PC-3 (cell line): ENCODE results near the gene CRTAC1. TPM values are rescaled to one million over a fixed set of nuclear protein-coding genes. Genes with fewer than 3 reads are reported as not detected.

Experiments
- ATAC-seq: fragments of 200-7000 bp; cut with Tn5 transposase; 2 replicates; pipeline ENCODE4 v1.9.1; 2020; ENCODE audit warnings: mild to moderate bottlenecking, moderate library complexity
- BruUV-seq: library from RNA; stranded (reverse); fragments of 400-500 nt; replicated peaks from 2 replicates; lab custom pipeline; 2021; lab: Mats Ljungman, UMichigan
- CTCF ChIA-PET: fragments of 300-600 bp; sonication (Branson Sonifier 250); formaldehyde crosslinking; loops from one replicate; lab custom pipeline; 2022; ENCODE audit warnings: antibody characterized with exemption; lab: Charles Lee
- POLR2A ChIA-PET: fragments of 300-600 bp; sonication (Branson Sonifier 250); formaldehyde crosslinking; loops from one replicate; lab custom pipeline; 2022; ENCODE audit warnings: antibody characterized with exemption; ENCODE audit not compliant: unreplicated experiment; lab: Charles Lee
- DNase-seq: peaks from one replicate; pipeline ENCODE4 v3.0.0-alpha.2; 2015
- H2AFZ ChIP-seq: fragments of 300-600 bp; sonication (generic); 2 replicates; pipeline ENCODE4 v1.6.0; 2016; ENCODE audit warnings: antibody characterized with exemption, low read length
- H3F3A ChIP-seq: fragments of 300-600 bp; sonication (generic); one replicate; pipeline ENCODE4 v1.6.0; 2017; ENCODE audit warnings: antibody characterized with exemption, low read length, control low read depth, mild to moderate bottlenecking; ENCODE audit not compliant: unreplicated experiment
- H3K27ac ChIP-seq: fragments of 300-600 bp; sonication (generic); 2 replicates; pipeline ENCODE4 v1.5.1; 2016; ENCODE audit warnings: mild to moderate bottlenecking, low read length
- H3K27me3 ChIP-seq: fragments of 300-600 bp; sonication (generic); 2 replicates; pipeline ENCODE4 v1.6.1; 2016; ENCODE audit warnings: low read length, mixed read lengths
- H3K36me3 ChIP-seq: fragments of 300-600 bp; sonication (generic); 2 replicates; pipeline ENCODE4 v1.6.1; 2016; ENCODE audit warnings: low read depth, mixed run types, low read length, mixed read lengths
- H3K4me1 ChIP-seq: fragments of 300-600 bp; sonication (generic); 2 replicates; pipeline ENCODE4 v1.5.1; 2016; ENCODE audit warnings: low read length; ENCODE audit not compliant: insufficient read depth
- H3K4me2 ChIP-seq: fragments of 300-600 bp; sonication (generic); 2 replicates; pipeline ENCODE4 v1.6.0; 2016; ENCODE audit warnings: low read length
- H3K4me3 ChIP-seq: fragments of 300-600 bp; sonication (generic); 2 replicates; pipeline ENCODE4 v1.5.1; 2016; ENCODE audit warnings: mild to moderate bottlenecking, low read length, mixed read lengths
- H3K79me2 ChIP-seq: fragments of 300-600 bp; sonication (generic); 2 replicates; pipeline ENCODE4 v1.6.1; 2017; ENCODE audit warnings: low read length, mixed read lengths
- H3K9ac ChIP-seq: fragments of 300-600 bp; sonication (generic); 2 replicates; pipeline ENCODE4 v1.6.0; 2016; ENCODE audit warnings: mild to moderate bottlenecking, low read length
- H3K9me2 ChIP-seq: fragments of 300-600 bp; sonication (generic); replicated peaks from 2 replicates; pipeline ENCODE4 v1.6.1; 2016; ENCODE audit warnings: mixed run types, low read length, mixed read lengths
- H3K9me3 ChIP-seq: fragments of 300-600 bp; sonication (generic); 2 replicates; pipeline ENCODE4 v1.6.1; 2016; ENCODE audit warnings: low read length, mixed read lengths
- H4K20me1 ChIP-seq: fragments of 300-600 bp; sonication (generic); 2 replicates; pipeline ENCODE4 v1.6.1; 2016; ENCODE audit warnings: low read length, mixed read lengths
- EZH2 ChIP-seq: fragments of 300-600 bp; sonication (generic); IDR thresholded peaks from one replicate; pipeline ENCODE4 v1.6.1; 2017; ENCODE audit warnings: antibody characterized with exemption, mild to moderate bottlenecking, low read length; ENCODE audit not compliant: unreplicated experiment
- EZH2phosphoT487 ChIP-seq: fragments of 300-600 bp; sonication (generic); IDR thresholded peaks from 2 replicates; pipeline ENCODE4 v1.6.1; 2018; ENCODE audit warnings: mild to moderate bottlenecking, antibody characterized with exemption, low read length, borderline replicate concordance
- intact Hi-C: fragments of 100-400 bp; cut with micrococcal nuclease; formaldehyde crosslinking; loops from 2 replicates; pipeline ENCODE4 v1.9.0; 2023
- total RNA-seq: library from RNA; depleted of rRNA; stranded (reverse); fragments of >200 nt; gene quantifications from 2 replicates; pipeline ENCODE4 v1.2.3, GENCODE V29; 2014
- TF ChIP-seq, protein P1 (sequence below): fragments of 300-600 bp; sonication (generic); conservative IDR thresholded peaks from 2 replicates; pipeline ENCODE4 v1.5.1; 2017; ENCODE audit warnings: antibody characterized with exemption, low read depth, mild to moderate bottlenecking, low read length

Gene CRTAC1
- total RNA-seq, 1 experiment from 2014 or later, result not detected

DNA sequence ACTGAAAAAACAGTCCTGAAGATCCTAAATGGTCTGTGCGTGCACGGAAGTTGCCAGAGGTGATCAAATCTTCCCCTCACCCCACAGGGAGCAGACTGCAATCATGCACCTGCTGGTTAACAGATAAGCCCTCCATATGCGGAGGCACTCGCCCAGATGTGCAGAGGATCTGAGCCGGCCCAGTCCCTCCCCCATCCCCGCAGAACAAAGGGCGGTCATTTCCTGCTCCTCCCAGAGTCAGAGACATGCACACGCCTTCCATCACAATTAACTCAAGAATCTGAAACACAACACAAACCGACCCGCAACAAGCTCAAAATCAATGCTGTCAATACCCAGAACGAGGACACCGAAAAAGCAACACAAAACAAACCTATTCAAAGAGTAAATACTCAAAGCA is 24.2 kb downstream of the CRTAC1 start:
- TF ChIP-seq, protein P1, sequence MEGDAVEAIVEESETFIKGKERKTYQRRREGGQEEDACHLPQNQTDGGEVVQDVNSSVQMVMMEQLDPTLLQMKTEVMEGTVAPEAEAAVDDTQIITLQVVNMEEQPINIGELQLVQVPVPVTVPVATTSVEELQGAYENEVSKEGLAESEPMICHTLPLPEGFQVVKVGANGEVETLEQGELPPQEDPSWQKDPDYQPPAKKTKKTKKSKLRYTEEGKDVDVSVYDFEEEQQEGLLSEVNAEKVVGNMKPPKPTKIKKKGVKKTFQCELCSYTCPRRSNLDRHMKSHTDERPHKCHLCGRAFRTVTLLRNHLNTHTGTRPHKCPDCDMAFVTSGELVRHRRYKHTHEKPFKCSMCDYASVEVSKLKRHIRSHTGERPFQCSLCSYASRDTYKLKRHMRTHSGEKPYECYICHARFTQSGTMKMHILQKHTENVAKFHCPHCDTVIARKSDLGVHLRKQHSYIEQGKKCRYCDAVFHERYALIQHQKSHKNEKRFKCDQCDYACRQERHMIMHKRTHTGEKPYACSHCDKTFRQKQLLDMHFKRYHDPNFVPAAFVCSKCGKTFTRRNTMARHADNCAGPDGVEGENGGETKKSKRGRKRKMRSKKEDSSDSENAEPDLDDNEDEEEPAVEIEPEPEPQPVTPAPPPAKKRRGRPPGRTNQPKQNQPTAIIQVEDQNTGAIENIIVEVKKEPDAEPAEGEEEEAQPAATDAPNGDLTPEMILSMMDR, result no peak
- TF ChIP-seq EZH2 (no peak), EZH2phosphoT487 (no peak)
- H2AFZ ChIP-seq, result no peak overlapping the region
- no peaks in the 10 kb centered on the region for H3K4me1 ChIP-seq
- ATAC-seq (no peak), DNase-seq (no peak)
- BruUV-seq, result no TSS peak
- H3F3A ChIP-seq, result no peaks in the 10 kb centered on the region
- no peaks in the 10 kb centered on the region for H3K9me3 ChIP-seq
- no peak overlapping the region for H3K9ac ChIP-seq
- no peaks in the 10 kb centered on the region for H4K20me1 ChIP-seq
- H3K4me2 ChIP-seq, result no peak overlapping the region
- H3K36me3 ChIP-seq, result no peaks in the 10 kb centered on the region
- no peak overlapping the region for H3K4me3 ChIP-seq
- H3K27ac ChIP-seq, result no peak overlapping the region
- H3K27me3 ChIP-seq, result peaks cover 32% of the 10 kb centered on the region
- intact Hi-C loops, result no loop called here
- no peaks in the 10 kb centered on the region for H3K9me2 ChIP-seq
- ChIA-PET CTCF (no interaction called here), POLR2A (no interaction called here)
- no peaks in the 10 kb centered on the region for H3K79me2 ChIP-seq

DNA sequence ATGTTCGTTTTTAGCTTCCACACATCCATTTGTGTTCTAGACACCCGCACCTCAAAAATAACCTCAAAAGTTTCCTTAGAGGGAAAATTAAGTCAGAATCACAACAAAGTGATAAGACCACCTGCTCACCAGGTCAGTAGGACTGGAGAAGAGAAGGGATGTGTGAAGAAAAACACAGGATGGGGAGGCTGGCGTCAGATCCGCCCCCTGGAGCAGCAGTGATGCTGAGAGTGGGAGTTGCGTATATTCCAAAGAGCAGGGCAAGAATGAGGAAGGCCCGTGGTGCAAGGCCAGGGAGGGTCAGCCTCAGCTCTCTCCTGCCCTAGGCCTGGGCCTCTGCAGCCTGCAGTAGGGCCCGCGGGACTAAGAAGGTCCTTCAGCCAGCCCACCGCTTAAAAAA is 28.7 kb downstream of the CRTAC1 start:
- H4K20me1 ChIP-seq, result no peaks in the 10 kb centered on the region
- ATAC-seq (no peak), DNase-seq (no peak)
- H3K4me2 ChIP-seq, result no peak overlapping the region
- H3K27me3 ChIP-seq, result peaks cover 10% of the 10 kb centered on the region
- intact Hi-C loops, result no loop called here
- no peaks in the 10 kb centered on the region for H3F3A ChIP-seq
- H3K36me3 ChIP-seq, result no peaks in the 10 kb centered on the region
- H2AFZ ChIP-seq, result no peak overlapping the region
- no peak overlapping the region for H3K9ac ChIP-seq
- TF ChIP-seq, protein P1, result no peak
- TF ChIP-seq EZH2phosphoT487 (no peak), EZH2 (no peak)
- POLR2A ChIA-PET, result no interaction called here
- no peaks in the 10 kb centered on the region for H3K9me3 ChIP-seq
- H3K4me3 ChIP-seq, result no peak overlapping the region
- no TSS peak for BruUV-seq
- no peak overlapping the region for H3K27ac ChIP-seq
- CTCF ChIA-PET, result no interaction called here
- no peaks in the 10 kb centered on the region for H3K4me1 ChIP-seq
- H3K9me2 ChIP-seq, result no peaks in the 10 kb centered on the region
- no peaks in the 10 kb centered on the region for H3K79me2 ChIP-seq

DNA sequence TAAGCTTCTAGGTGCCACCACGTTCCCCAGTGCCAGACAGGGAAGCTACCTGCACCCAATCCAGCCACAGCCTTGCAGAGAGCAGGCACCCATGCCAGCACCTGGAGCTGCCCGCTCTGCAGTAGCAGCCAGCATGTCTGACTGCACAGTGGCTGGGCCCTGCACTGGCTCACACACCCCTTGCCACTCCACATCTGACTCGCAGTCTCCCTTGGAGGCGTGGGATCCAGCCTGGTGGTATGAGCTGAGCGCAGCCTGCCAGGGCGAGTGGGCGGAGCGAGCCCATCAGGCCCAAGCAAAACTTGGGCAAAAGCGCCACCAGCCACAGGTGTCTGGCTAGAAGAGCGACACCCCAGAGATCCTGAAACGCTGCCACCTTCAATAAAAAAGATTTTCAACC is 30.1 kb downstream of the CRTAC1 start:
- Histone ChIP-seq H3K27me3 (no peaks in the 10 kb centered on the region), H3K9me3 (no peaks in the 10 kb centered on the region), H3K4me2 (no peak overlapping the region), H3K9ac (no peak overlapping the region), H3F3A (no peaks in the 10 kb centered on the region), H3K9me2 (no peaks in the 10 kb centered on the region), H2AFZ (no peak overlapping the region), H3K79me2 (no peaks in the 10 kb centered on the region), H3K4me3 (no peak overlapping the region), H3K4me1 (no peaks in the 10 kb centered on the region), H3K36me3 (no peaks in the 10 kb centered on the region), H3K27ac (no peak overlapping the region), H4K20me1 (no peaks in the 10 kb centered on the region)
- BruUV-seq, result no TSS peak
- no peak for TF ChIP-seq EZH2
- no peak for TF ChIP-seq EZH2phosphoT487
- TF ChIP-seq, protein P1, result no peak
- no peak for DNase-seq
- POLR2A ChIA-PET, result no interaction called here
- intact Hi-C loops, result no loop called here
- CTCF ChIA-PET, result no interaction called here
- no peak for ATAC-seq
